GM23248 (cell line): Measurements from ENCODE around the gene USP36.

ENCODE experiments used
- EZH2 ChIP-seq: fragments of 200-600 bp; sonication (generic); IDR thresholded peaks from 2 replicates; pipeline ENCODE4 v1.6.1; 2018; ENCODE audit warnings: antibody characterized with exemption, mild to moderate bottlenecking; ENCODE audit not compliant: insufficient read depth, poor library complexity, severe bottlenecking
- EZH2phosphoT487 ChIP-seq: fragments of 200-600 bp; sonication (generic); IDR thresholded peaks from 2 replicates; pipeline ENCODE4 v1.6.1; 2018; ENCODE audit warnings: antibody characterized with exemption, moderate library complexity, mild to moderate bottlenecking, low read depth; ENCODE audit not compliant: insufficient read depth

- TF ChIP-seq EZH2 = no peak
- TF ChIP-seq EZH2phosphoT487 = no peak
Observed at GRCh38 chr17:78815696-78816095, 24.9 kb downstream of the USP36 start.
